HG03520 (cell line): ENCODE data around the gene APP.
"Not testable (repeated sequence)": the region's sequence is repeated elsewhere in the genome, so short reads cannot be mapped to it uniquely, and the experiment has no call there.

ENCODE experiments used
- ATAC-seq: cut with Tn5 transposase; IDR thresholded peaks from one replicate; pipeline ENCODE4 v1.9.1; 2021; ENCODE audit warnings: mild to moderate bottlenecking, moderate library complexity; ENCODE audit not compliant: unreplicated experiment

The APP gene

DNA sequence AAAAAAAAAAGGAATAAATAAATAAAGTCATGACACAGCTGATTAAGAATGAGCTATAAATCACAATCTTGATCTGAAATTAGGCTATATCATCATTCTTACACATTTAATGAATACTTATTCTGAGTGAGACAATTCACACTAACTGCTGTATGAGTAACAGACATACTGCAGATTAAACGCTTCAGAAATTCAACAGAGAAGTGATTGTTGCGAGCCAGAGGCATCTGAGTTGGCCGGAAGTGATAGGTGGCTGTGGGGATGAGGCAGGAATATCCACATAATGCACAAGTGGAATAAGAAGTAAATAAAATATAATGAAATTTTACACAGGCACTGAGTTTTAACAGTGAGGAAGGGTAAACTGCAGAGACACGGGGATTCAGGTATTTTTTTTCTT lies 142.4 kb downstream of the APP start:
- no peak for ATAC-seq

DNA sequence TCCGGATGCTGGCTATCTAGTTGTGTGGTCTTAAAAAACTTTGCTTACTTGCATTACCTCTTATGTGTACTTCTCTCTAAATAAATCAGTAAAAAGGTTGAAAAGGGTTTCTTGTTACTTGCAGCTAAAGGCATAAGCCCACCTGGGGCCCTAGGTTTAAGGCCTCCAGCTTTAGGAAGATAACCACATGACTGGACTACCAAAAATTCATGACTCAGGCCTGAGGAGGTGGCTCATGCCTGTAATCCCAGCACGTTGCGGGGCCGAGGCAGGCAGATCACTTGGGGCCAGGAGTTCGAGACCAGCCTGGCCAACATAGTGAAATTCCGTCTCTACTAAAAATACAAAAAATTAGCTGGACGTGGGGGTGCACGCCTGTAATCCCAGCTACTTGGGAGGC lies 142.9 kb downstream of the APP start:
- ATAC-seq: no peak

DNA sequence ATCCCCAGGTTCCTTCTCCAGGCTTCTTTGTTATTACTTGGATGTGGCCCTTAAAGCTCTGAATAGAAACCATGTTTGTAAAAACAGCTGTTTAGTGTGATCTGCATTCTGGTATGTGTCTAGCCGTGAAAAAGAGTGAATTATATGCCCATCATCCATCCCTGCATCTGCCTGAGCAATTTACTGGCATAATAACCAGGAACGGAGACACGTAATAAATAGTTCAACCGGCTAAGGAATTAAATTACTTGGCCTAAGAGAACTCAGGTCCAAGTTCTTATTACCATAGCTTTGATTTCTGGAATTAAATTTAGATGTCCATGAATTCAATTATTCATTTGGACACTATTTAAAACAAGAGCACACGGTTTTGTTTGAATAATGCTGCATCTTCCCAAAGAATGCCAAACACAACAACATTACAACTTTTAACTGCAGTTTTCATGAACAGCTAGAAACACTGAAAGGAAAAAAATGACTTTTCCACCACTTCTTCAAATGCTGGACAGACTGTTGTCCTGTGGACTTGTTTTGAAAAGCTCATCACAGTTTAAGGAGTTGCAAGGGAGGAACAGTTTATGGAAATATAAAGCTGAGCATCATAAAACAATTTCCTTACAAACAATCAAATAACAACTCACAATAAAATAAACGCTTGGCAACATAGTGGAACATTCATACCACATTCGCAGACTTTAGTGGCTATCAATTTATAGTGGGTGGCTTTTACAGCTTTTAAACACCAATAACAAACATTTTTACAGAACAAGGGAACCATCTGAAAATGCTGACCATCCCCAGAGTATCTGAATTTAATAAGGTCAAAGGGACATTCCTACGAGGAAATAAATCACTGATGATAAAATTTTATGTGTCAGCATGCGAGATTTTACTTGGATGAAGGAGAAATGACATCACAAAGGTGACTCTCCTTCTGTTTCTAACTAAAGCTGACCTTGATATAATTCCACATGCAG lies 144.7 kb downstream of the APP start:
- ATAC-seq: no peak

DNA sequence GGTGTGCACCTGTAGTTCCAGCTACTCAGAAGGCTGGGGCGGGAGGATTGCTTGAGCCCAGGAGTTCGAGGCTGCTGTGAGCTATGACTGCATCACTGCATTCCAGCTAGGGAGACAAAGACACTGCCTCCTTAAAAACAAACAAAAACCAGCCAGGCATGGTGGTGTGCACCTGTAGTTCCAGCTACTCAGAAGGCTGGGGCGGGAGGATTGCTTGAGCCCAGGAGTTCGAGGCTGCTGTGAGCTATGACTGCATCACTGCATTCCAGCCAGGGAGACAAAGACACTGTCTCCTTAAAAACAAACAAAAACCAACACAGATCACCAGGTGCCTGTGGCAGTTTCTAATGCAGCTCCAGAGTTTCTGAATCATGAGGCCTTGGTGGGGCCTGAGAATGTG lies 147.2 kb downstream of the APP start:
- not testable (repeated sequence) for ATAC-seq

DNA sequence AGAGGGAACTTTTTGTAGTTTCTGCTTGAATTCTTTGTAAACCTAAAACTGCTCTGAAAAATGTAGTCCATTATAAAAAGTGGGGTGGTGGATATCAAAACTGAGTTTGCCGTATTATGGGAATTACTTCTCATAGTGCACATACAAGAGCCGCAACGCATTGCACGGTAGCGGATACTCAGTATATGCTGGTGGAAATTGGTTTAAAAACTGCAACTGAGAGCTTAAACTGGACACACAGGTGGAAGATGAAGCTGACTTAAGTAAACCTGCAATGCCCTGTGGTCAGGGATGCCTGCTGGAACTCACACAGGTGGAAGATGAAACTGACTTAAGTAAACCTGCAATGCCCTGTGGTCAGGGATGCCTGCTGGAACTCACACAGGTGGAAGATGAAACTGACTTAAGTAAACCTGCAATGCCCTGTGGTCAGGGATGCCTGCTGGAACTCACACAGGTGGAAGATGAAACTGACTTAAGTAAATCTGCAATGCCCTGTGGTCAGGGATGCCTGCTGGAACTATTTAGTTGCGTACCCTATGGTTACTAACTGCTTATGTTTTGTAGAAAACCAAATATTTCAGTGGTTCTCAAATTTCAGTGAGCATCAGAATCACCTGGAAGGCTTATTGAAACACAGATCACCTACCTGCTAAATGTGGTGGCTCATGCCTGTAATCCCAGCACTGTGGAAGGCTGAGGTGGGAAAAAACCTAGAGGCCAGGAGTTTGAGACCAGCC lies 147.8 kb downstream of the APP start:
- ATAC-seq: not testable (repeated sequence)

DNA sequence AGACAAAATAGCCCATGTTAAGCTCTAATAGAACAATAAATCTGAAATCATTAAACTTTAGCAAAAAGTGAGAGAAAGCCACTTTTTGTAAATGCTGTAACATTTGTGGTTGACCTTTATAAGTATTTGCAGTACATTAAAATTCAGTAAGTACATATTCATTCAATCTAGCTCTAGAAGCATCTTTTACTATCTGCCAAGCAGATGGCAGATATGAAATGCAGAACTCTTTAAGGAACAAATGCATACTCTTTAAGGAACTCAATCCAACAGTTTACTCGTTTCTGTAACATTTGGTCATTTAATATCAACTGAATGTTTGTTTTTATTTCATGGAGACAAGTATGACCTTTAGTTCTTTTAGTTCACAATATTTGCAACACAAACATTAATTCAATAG lies 150.1 kb downstream of the APP start:
- ATAC-seq: no peak

DNA sequence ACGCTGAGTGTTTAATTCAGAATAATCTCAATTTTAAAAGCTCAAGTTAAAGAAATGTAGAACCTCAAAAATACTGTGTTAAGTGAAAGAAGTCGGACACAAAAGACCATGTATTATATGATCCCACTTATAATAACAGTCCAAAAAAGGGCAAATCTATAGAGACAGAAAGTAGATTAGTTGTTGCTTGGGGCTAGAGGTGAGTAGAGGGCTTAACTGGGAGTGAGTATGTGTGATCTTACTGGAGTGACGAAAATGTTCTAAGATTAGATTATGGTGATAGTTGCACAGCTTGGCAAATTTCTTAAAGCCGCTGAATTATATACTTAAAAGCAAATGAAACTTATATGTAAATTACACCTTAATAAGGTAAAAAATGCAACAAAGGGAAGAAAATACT lies 150.5 kb downstream of the APP start:
- ATAC-seq: no peak

DNA sequence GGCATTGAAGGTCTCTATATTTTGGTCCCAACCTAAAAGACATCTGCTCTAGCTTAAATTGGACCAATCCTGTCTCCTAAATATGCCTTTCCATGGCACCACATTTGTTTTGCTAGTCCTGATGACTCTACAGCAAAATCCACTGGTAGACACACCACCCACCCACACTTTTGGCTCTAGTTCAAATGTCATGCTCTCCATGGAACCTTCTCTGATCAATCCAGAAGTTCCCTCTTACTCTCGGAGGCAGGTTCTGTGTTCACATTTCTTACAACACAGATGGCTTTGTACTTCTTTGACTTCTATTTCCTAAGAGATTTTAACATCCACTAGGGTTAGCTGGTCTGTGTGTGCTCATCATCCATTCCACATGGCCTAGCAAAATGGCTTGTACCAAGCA lies 151.3 kb downstream of the APP start:
- ATAC-seq: no peak

DNA sequence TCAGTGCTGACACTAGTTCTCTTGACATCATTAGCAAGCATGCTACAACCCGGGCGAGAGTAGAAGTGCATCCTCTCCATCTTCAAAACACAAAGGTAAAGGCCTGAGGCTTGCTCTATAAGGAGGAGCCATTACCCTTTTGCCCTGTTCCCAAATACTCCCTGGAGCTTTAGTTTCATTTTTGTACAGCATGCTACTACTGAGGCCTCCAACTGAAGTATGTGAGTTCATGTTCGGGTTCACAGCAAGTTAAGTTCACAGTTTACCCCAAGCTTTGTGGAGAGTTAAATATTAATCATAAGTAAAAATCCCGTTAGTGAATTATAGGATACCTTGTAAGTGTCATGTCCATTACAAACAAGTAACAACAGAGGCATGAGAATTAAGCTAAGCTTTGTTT lies 156.6 kb downstream of the APP start:
- no peak for ATAC-seq

DNA sequence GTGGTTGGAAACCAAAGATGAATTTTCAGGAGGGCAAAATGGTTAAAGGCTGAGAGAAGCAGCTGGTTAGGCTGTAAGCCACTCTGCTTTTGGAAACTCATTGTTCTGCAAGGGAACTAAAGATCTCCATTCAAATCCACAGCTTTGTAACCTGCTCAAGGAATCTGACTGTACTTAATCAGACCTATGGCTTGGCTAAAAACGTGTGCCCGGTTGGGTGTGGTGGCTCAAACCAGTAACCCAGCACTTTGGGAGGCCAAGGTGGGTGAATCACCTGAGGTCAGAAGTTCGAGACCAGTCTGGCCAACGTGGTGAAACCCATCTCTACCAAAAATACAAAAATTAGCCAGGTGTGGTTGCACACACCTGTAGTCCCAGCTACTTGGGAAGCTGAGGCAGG lies 158.1 kb downstream of the APP start:
- ATAC-seq: not testable (repeated sequence)

DNA sequence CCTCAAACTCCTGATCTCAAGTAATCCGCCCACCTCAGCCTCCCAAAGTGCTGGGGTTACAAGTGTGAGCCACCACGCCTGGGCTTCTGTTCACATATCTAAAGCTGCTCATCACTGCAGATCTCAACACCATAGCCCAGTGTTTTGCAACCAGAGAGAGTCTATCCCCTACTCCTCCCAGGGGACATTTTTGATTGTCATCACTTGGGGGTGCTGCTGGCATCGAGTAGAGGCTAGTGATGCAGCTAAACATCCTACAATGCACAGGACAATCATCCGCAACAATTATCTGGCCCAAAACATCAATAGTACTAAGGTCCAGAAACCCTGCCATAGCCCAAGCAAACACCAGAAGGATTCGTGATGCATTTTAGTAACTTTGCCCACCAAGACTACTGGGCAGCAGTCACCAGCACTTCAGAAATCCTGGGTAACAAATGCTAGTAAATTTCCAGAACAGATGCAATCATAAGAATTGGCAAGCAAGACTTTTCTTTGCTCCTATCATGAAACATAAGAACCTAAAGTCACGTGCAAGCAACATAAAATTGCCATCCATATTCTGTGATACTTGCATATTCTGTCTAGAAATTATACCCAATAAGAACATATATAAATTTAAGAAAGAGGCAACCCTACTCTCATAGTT lies 159.2 kb downstream of the APP start:
- no peak for ATAC-seq

DNA sequence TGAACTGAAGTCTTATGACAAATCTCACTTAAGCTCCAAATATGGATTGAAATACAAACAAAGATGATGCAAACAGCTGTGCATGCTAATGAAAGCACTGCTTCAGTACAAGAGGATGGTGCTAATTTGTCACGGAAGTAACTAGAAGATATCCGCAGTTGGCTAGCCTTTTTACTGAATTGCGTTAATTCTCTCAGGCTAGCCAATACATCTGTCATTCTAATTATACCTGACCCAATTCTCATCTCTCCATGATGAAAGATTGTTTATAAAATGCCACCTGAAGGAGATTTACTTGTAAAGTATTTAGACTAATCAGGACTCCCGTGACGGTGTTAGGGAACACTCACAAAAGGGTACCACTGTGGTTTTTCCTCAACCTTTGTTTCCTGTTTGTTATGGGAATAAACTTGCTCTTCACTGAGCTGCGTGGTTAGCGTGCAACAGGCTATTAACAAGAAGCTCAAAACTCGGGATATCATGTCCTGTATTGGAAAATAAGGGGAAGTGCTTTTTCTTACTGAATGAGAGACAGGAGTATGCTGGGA lies 162.5 kb downstream of the APP start:
- no peak for ATAC-seq

DNA sequence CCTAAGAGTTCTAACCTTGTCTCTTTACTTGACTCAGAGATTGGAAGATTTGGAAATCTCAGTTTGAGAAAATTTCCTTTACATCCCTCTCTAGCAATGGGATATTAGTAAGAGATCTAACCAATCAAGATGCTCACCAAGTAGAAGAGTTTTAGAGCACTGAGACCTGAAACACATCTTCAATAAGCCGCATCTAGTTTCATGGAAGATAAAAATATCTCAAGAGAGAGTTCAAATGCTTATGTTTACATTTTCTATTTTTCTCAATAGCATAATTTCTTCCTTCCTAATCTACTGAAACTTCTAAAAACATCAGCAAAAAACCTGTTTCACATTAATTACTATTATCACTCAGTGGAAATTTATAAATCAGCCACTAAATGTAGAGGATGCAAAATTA lies 165.1 kb downstream of the APP start:
- no peak for ATAC-seq

DNA sequence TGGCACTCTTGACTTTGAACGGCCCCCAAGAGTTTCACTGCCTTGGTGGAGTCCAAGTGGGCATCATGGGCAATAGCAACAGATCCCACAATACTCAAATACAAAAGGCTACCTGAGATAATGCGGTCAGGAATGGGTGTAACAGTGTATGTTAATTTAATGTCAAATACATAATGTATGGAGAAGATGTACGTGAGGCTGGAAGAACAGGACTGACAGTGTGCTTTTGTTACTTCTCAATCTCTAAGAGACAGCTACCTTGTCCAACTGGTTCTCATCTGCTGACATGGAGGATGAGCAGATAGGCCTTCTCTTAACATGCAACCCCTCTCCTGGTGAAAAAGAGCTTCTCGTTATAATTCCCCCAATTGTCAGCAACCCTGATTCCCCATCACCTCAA lies 167.2 kb downstream of the APP start:
- no peak for ATAC-seq

DNA sequence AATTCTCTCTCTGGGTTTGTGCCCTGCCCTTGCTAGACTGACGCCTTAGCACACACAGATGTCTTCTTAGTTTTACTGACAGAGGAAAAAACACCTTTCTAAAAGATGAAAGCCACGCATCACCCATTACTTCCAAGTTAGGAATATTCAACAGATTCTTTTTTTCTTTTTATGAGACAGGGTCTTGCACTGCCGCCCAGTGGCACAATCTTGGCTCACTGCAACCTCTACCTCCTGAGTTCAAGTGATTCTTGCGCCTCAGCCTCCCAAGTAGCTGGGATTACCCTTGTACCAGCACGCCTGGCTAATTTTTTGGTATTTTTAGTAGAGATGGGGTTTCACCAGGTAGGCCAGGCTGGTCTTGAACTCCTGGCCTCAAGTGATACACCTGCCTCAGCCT lies 169.2 kb downstream of the APP start:
- no peak for ATAC-seq

DNA sequence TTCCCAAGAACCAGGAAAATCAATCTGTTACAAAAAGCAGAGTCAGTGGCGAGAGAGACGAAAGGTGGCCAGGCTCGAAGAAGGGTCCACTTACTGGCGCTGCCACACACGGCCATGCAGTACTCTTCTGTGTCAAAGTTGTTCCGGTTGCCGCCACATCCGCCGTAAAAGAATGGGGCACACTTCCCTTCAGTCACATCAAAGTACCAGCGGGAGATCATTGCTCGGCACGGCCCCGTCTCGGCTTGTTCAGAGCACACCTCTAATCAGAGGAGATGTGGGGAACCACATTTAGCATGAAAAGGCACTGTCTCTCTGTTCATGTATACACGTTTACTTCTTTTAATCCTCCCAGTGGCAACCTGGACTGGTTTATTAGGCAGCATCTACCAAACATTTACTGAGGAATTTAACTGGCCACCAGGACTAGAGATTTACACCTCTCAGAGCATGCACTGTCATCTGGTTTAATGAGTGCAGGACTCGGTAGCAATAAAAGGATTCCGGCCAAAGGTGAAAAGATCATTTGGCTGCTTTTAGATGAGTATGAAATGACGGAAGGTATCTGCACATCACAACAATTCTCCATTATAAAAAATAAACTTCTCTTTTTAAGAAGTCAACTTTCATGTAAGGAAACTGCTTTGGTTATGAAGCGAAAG lies 170.5 kb downstream of the APP start:
- no peak for ATAC-seq

DNA sequence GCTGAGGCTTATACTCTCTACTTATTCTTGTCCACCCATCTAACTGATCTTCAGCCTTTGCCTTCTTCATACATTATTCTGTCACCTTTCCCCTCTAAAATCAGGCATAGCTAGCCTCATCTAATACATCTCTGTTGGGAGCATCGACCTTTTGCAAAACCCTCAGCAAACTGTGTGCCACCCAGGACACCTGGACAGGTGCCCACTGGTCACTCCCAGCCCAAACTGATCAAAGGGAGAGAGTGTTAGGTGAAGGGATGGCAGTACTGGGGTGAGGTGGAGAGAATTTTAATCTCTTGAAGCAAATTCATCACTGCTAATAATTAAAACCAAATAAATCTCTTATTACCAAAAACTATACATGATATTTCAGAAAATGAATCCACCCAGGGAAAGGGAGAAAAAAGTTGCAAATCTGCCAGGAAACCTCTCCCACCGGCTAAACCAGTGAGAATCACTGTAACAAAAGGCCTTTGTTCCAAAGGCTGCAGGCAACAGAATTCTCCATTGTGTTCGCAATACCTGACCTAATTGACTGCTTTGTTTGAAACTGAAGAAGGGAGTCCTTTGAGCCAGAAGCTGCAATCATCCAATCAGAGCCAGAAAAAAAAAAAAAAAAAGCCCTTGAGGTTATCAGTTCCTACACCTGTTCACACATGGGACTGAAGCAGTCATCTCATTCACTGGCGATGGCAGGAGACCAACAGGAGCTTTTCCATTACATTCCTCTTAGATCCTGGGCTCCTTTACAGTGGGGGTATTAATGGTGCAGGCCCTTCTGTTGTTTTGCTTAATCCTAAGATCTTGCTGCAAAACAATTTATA lies 172.6 kb downstream of the APP start:
- no peak for ATAC-seq

DNA sequence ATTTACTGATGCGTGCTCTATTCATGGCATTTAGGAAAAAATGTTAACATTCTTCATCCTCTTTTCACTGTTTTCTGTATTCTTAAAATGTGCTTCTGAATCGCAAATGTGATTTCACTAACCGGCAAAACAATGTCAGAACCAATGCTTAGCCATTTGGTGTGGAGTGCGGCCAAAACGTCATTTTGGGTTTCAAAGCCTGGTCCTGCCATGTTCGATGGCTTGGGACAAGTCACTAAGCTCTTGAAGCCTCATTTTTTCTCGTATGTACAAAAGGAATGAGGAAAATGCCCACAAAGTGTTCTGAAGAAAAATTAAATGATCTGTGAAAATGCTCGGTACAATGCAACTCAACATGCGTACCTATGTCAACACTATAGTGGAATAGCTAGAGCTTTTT lies 175.3 kb downstream of the APP start:
- no peak for ATAC-seq

DNA sequence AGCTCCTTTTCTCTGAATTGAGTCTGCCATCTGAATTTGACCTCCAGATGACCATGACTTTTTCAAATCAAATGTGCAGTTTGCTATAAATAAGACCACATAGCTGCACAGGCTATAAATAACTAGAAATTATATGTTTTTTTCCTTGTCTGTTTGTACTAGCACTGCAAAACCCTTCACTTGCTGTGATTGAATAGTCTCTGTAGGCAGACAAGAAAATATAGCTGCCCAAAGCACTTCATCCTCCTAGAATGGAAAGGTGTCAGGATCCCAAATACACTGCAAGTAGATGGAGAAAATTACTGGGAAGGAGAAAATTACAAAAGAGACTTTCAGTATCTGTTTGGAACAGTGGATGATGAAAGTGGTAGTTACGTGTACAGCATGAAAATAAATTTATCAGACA lies 175.8 kb downstream of the APP start:
- ATAC-seq: no peak

DNA sequence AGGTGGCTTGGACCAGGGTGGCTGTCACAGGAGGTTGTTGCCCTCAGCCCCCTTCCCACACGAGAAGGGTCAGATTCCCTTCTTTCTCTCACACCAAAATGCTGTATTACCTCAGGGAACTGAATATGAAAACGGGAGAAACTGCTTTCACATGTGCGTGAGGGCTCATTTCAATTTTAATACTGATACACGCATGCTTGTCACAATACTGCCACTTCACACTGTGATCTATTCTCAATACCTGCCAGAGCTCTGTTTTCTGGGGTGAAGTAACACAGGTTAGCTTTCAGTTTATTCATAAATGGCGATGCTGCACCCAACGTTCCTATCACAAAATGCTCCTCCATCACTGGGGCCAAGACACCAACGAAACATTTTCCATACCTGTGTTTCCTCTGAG lies 181.8 kb downstream of the APP start:
- ATAC-seq: no peak
